SU-DHL-6 (cell line): ENCODE results near the gene ARL15.

ENCODE experiments used
- EZH2phosphoT487 ChIP-seq: fragments of 200-600 bp; sonication (generic), shearing (Covaris generic); conservative IDR thresholded peaks from 2 replicates; pipeline ENCODE4 v1.6.1; 2018; ENCODE audit warnings: mild to moderate bottlenecking, antibody characterized with exemption, low read length, moderate library complexity, mixed read lengths
- TF ChIP-seq, protein P1 (sequence below): fragments of 200-600 bp; sonication (generic); IDR thresholded peaks from one replicate; pipeline ENCODE4 v1.5.1; 2017; ENCODE audit warnings: antibody characterized with exemption, mild to moderate bottlenecking, low read length, moderate library complexity; ENCODE audit not compliant: insufficient read depth, poor library complexity, severe bottlenecking

DNA sequence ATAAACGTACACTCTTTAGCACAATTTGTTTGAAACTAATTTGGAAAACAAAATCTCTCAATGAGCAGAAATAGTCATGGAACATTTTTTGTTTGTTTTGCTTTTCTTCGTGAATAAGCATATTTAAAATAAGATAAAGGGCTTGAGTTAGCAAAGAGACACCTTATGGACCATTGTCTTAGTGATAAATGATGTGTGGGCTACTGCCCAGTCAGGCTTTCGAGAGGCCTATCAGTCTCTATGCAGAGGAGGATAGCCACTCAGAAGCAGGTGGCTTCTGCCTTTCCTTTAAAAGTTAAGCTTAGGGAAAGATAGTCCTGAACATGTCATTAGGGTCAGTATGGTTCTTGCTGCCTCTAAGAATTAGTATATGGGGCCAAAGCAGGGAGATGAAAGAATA, 2.1 kb upstream of the ARL15 start:
- TF ChIP-seq, protein P1, sequence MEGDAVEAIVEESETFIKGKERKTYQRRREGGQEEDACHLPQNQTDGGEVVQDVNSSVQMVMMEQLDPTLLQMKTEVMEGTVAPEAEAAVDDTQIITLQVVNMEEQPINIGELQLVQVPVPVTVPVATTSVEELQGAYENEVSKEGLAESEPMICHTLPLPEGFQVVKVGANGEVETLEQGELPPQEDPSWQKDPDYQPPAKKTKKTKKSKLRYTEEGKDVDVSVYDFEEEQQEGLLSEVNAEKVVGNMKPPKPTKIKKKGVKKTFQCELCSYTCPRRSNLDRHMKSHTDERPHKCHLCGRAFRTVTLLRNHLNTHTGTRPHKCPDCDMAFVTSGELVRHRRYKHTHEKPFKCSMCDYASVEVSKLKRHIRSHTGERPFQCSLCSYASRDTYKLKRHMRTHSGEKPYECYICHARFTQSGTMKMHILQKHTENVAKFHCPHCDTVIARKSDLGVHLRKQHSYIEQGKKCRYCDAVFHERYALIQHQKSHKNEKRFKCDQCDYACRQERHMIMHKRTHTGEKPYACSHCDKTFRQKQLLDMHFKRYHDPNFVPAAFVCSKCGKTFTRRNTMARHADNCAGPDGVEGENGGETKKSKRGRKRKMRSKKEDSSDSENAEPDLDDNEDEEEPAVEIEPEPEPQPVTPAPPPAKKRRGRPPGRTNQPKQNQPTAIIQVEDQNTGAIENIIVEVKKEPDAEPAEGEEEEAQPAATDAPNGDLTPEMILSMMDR: no peak
- TF ChIP-seq EZH2phosphoT487: no peak
